ENCODE data around the gene FAAP20. TPM values are rescaled to one million over a fixed set of nuclear protein-coding genes. Genes with fewer than 3 reads are reported as not detected.
A peak's percentile ranks its signal among the peaks of the same experiment; 100 is the strongest.

FAAP20 gene
- total and polyA plus RNA-seq, 2 experiments from 2014 or later = 79.1 to 167 TPM

- Histone ChIP-seq H3K36me3 (ENCODE audit: insufficient read depth) (no peaks in the 10 kb centered on the region), H3K9me2 (ENCODE audit: insufficient read depth) (no peaks in the 10 kb centered on the region), H3K4me3 (no peak overlapping the region), H3K27ac (ENCODE audit: low read depth) (no peak overlapping the region), H4K20me1 (replicated peaks; ENCODE audit: insufficient read depth) (peaks cover 77% of the 10 kb centered on the region), H3K4me1 (ENCODE audit: insufficient read depth) (peaks cover 37% of the 10 kb centered on the region; the same call in 1 of the 2 replicates), H3K27me3 (ENCODE audit: insufficient read depth) (no peaks in the 10 kb centered on the region), H3K4me2 (no peak overlapping the region), H3K79me2 (replicated peaks; ENCODE audit: insufficient read depth) (peaks cover 97% of the 10 kb centered on the region), H2AFZ (no peak overlapping the region), H3F3A (replicated peaks; ENCODE audit: low read depth) (peaks cover 13% of the 10 kb centered on the region; the same call in 1 of the 2 replicates)
- H3K27ac Mint-ChIP-seq = 0 out of 2 replicates have a peak overlapping the region, but pooled peaks have one; percentile 36
- peaks cover 10% of the 10 kb centered on the region; the same call in 2 of the 3 replicates for H3K36me3 Mint-ChIP-seq (ENCODE audit: low read depth)
- peaks cover 21% of the 10 kb centered on the region for H3K27me3 Mint-ChIP-seq (ENCODE audit: insufficient read depth, low read depth, poor library complexity)
- peak overlapping the region; percentile 10; the same call in 1 of the 3 replicates for H3K4me3 Mint-ChIP-seq
- TF ChIP-seq JUNB (IDR thresholded peaks at IDR 0.05; ENCODE audit: unreplicated experiment) (no peak), NANOG (IDR thresholded peaks at IDR 0.05; ENCODE audit: borderline replicate concordance) (no peak), CTCF (conservative IDR thresholded peaks at IDR 0.05; ENCODE audit: low read depth in 2 of 2) (no peak), EZH2 (IDR thresholded peaks at IDR 0.05; ENCODE audit: low read depth, unreplicated experiment) (no peak), POLR2AphosphoS5 (IDR thresholded peaks at IDR 0.05; ENCODE audit: low read depth) (no peak), STAT1 (IDR thresholded peaks at IDR 0.05; ENCODE audit: unreplicated experiment) (no peak), REST (IDR thresholded peaks at IDR 0.05; ENCODE audit: unreplicated experiment) (no peak), ZNF331 (CRISPR knock-in tag; IDR thresholded peaks at IDR 0.05; ENCODE audit: low read depth) (no peak), CREB1 (CRISPR knock-in tag; IDR thresholded peaks at IDR 0.05; ENCODE audit: low read depth) (no peak), ZNF114 (CRISPR knock-in tag; IDR thresholded peaks at IDR 0.05) (no peak), EZH2phosphoT487 (IDR thresholded peaks at IDR 0.05; ENCODE audit: unreplicated experiment) (no peak)
- TF ChIP-seq, protein P1, sequence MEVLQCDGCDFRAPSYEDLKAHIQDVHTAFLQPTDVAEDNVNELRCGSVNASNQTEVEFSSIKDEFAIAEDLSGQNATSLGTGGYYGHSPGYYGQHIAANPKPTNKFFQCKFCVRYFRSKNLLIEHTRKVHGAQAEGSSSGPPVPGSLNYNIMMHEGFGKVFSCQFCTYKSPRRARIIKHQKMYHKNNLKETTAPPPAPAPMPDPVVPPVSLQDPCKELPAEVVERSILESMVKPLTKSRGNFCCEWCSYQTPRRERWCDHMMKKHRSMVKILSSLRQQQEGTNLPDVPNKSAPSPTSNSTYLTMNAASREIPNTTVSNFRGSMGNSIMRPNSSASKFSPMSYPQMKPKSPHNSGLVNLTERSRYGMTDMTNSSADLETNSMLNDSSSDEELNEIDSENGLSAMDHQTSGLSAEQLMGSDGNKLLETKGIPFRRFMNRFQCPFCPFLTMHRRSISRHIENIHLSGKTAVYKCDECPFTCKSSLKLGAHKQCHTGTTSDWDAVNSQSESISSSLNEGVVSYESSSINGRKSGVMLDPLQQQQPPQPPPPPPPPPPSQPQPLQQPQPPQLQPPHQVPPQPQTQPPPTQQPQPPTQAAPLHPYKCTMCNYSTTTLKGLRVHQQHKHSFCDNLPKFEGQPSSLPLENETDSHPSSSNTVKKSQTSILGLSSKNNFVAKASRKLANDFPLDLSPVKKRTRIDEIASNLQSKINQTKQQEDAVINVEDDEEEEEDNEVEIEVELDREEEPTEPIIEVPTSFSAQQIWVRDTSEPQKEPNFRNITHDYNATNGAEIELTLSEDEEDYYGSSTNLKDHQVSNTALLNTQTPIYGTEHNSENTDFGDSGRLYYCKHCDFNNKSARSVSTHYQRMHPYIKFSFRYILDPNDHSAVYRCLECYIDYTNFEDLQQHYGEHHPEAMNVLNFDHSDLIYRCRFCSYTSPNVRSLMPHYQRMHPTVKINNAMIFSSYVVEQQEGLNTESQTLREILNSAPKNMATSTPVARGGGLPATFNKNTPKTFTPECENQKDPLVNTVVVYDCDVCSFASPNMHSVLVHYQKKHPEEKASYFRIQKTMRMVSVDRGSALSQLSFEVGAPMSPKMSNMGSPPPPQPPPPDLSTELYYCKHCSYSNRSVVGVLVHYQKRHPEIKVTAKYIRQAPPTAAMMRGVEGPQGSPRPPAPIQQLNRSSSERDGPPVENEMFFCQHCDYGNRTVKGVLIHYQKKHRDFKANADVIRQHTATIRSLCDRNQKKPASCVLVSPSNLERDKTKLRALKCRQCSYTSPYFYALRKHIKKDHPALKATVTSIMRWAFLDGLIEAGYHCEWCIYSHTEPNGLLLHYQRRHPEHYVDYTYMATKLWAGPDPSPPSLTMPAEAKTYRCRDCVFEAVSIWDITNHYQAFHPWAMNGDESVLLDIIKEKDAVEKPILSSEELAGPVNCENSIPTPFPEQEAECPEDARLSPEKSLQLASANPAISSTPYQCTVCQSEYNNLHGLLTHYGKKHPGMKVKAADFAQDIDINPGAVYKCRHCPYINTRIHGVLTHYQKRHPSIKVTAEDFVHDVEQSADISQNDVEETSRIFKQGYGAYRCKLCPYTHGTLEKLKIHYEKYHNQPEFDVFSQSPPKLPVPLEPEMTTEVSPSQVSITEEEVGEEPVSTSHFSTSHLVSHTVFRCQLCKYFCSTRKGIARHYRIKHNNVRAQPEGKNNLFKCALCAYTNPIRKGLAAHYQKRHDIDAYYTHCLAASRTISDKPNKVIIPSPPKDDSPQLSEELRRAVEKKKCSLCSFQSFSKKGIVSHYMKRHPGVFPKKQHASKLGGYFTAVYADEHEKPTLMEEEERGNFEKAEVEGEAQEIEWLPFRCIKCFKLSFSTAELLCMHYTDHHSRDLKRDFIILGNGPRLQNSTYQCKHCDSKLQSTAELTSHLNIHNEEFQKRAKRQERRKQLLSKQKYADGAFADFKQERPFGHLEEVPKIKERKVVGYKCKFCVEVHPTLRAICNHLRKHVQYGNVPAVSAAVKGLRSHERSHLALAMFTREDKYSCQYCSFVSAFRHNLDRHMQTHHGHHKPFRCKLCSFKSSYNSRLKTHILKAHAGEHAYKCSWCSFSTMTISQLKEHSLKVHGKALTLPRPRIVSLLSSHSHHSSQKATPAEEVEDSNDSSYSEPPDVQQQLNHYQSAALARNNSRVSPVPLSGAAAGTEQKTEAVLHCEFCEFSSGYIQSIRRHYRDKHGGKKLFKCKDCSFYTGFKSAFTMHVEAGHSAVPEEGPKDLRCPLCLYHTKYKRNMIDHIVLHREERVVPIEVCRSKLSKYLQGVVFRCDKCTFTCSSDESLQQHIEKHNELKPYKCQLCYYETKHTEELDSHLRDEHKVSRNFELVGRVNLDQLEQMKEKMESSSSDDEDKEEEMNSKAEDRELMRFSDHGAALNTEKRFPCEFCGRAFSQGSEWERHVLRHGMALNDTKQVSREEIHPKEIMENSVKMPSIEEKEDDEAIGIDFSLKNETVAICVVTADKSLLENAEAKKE (CRISPR knock-in tag; IDR thresholded peaks at IDR 0.05) = no peak
- TF ChIP-seq, protein P2, sequence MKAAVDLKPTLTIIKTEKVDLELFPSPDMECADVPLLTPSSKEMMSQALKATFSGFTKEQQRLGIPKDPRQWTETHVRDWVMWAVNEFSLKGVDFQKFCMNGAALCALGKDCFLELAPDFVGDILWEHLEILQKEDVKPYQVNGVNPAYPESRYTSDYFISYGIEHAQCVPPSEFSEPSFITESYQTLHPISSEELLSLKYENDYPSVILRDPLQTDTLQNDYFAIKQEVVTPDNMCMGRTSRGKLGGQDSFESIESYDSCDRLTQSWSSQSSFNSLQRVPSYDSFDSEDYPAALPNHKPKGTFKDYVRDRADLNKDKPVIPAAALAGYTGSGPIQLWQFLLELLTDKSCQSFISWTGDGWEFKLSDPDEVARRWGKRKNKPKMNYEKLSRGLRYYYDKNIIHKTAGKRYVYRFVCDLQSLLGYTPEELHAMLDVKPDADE (IDR thresholded peaks at IDR 0.05) = no peak
- no peaks in the 10 kb centered on the region; the same call in 2 of the 3 replicates for H3K9me3 Mint-ChIP-seq
- DNase-seq (ENCODE audit: low spot score) = peak; percentile 24
- peaks cover 58% of the 10 kb centered on the region for H3K4me1 Mint-ChIP-seq
- ATAC-seq = no peak
Measured at GRCh38 chr1:2233468-2233867, 38.9 kb upstream of the FAAP20 start.
